Right renal cortex interstitium (tissue), 3 donors: Measurements from ENCODE around the gene POFUT2. TPM values are rescaled to one million over a fixed set of nuclear protein-coding genes. Genes with fewer than 3 reads are reported as not detected.

Experiments
- DNase-seq, 3 donors: peaks; one replicate each; pipeline ENCODE4 v3.0.0-alpha.2; 2013; ENCODE audit warnings: low read depth in 3 of 3, low spot score in 2 of 3
- polyA plus RNA-seq, 3 donors: library from polyadenylated mRNA; unstranded; fragments of 120-200 nt; gene quantifications; one replicate each; pipeline ENCODE4 v1.2.1, GENCODE V29; 2013; ENCODE audit not compliant: insufficient read length in 3 of 3

POFUT2 gene
- polyA plus RNA-seq, 3 donors, result 28.1 to 30.1 (median 29.7) TPM

GRCh38 chr21:45299864-45300785, 12.4 kb upstream of the POFUT2 start:
- DNase-seq, result no peak

- no peak for DNase-seq
Measured at GRCh38 chr21:45299026-45299863, 11.6 kb upstream of the POFUT2 start.

GRCh38 chr21:45297869-45298268, 10.2 kb upstream of the POFUT2 start:
- no peak for DNase-seq

- DNase-seq, result no peak
Measured at GRCh38 chr21:45297329-45297728, 9.6 kb upstream of the POFUT2 start.

- no peak for DNase-seq
Measured at GRCh38 chr21:45296638-45297037, 8.9 kb upstream of the POFUT2 start.

GRCh38 chr21:45295576-45296365, 8.1 kb upstream of the POFUT2 start:
- DNase-seq, result no peak

- peak in 2 of 3 donors; percentile 81 to 83 for DNase-seq
Measured at GRCh38 chr21:45294509-45295291, 7.0 kb upstream of the POFUT2 start.

GRCh38 chr21:45293726-45294401, 6.2 kb upstream of the POFUT2 start:
- DNase-seq, result no peak

- DNase-seq, result no peak
Measured at GRCh38 chr21:45293220-45293725, 5.6 kb upstream of the POFUT2 start.

GRCh38 chr21:45292399-45293219, 4.9 kb upstream of the POFUT2 start:
- DNase-seq, result peak in 1 of 3 donors; percentile 78

- no peak for DNase-seq
Measured at GRCh38 chr21:45291613-45292398, 4.1 kb upstream of the POFUT2 start.

GRCh38 chr21:45290948-45291612, 3.4 kb upstream of the POFUT2 start:
- no peak for DNase-seq

- no peak for DNase-seq
Measured at GRCh38 chr21:45289655-45290515, 2.2 kb upstream of the POFUT2 start.

- no peak for DNase-seq
Measured at GRCh38 chr21:45289134-45289533, 1.4 kb upstream of the POFUT2 start.

GRCh38 chr21:45288441-45288841, 746 bp upstream of the POFUT2 start:
- DNase-seq, result no peak
